CD4-positive, alpha-beta T cell treated with Interleukin-6 at 100 ng/mL for 8 hours (primary cell): Measurements from ENCODE around the gene COL4A2.

ENCODE experiments used
- DNase-seq: peaks from one replicate; pipeline ENCODE4 v3.0.0-alpha.2; 2020; ENCODE audit warnings: mixed read lengths, low spot score

Gene COL4A2

GRCh38 chr13:110306960-110307766 is at the start of gene COL4A2, which contains the start of gene COL4A1:
Gene COL4A2 (plus strand): TSS chr13:110307284. CDS start chr13:110307904, 620 bp downstream.
Gene COL4A1 (minus strand): TSS chr13:110307157. CDS start chr13:110307027, 130 bp downstream.
- no peak for DNase-seq

- DNase-seq = no peak
Observed at GRCh38 chr13:110257408-110257807, 49.7 kb upstream of the COL4A2 start.

- no peak for DNase-seq
Observed at GRCh38 chr13:110258876-110259631, 48.0 kb upstream of the COL4A2 start.

- no peak for DNase-seq
Observed at GRCh38 chr13:110259651-110260050, 47.4 kb upstream of the COL4A2 start.

GRCh38 chr13:110261166-110262081 is 45.7 kb upstream of the COL4A2 start:
- no peak for DNase-seq

- DNase-seq = no peak
Observed at GRCh38 chr13:110262082-110262436, 45.0 kb upstream of the COL4A2 start.

GRCh38 chr13:110262508-110263291 is 44.4 kb upstream of the COL4A2 start:
- no peak for DNase-seq

- no peak for DNase-seq
Observed at GRCh38 chr13:110263404-110263803, 43.7 kb upstream of the COL4A2 start.

GRCh38 chr13:110263888-110264287 is 43.2 kb upstream of the COL4A2 start:
- DNase-seq = no peak

GRCh38 chr13:110264685-110265275 is 42.3 kb upstream of the COL4A2 start:
- DNase-seq = no peak

GRCh38 chr13:110265341-110265681 is 41.8 kb upstream of the COL4A2 start:
- DNase-seq = no peak

GRCh38 chr13:110265682-110266430 is 41.2 kb upstream of the COL4A2 start:
- no peak for DNase-seq

GRCh38 chr13:110266431-110266809 is 40.7 kb upstream of the COL4A2 start:
- no peak for DNase-seq

GRCh38 chr13:110266983-110267382 is 40.1 kb upstream of the COL4A2 start:
- DNase-seq = no peak

- no peak for DNase-seq
Observed at GRCh38 chr13:110268061-110268460, 39.0 kb upstream of the COL4A2 start.

GRCh38 chr13:110268576-110269185 is 38.4 kb upstream of the COL4A2 start:
- DNase-seq = no peak

- DNase-seq = no peak
Observed at GRCh38 chr13:110269509-110270185, 37.4 kb upstream of the COL4A2 start.

- DNase-seq = no peak
Observed at GRCh38 chr13:110270507-110270906, 36.6 kb upstream of the COL4A2 start.

- DNase-seq = no peak
Observed at GRCh38 chr13:110271313-110271712, 35.8 kb upstream of the COL4A2 start.
